GM12878 (cell line): ENCODE measurements around the gene STON2. TPM values are rescaled to one million over a fixed set of nuclear protein-coding genes. Genes with fewer than 3 reads are reported as not detected.

Experiments used
- ATAC-seq: fragments of 200-7000 bp; cut with Tn5 transposase; 3 replicates; pipeline ENCODE4 v1.9.1; 2020; ENCODE audit warnings: mild to moderate bottlenecking, moderate library complexity
- BruUV-seq: library from RNA; stranded (reverse); fragments of 400-500 nt; replicated peaks from 2 replicates; lab custom pipeline; 2021; lab: Mats Ljungman, UMichigan
- CTCF ChIA-PET: fragments of 300-600 bp; sonication (Branson Sonifier 250); formaldehyde crosslinking; extraction: SDS; loops from one replicate; lab custom pipeline; 2021; ENCODE audit warnings: inconsistent platforms; lab: Yijun Ruan, JAX
- POLR2A ChIA-PET: fragments of 350-600 bp; formaldehyde crosslinking; extraction: SDS; loops from one replicate; lab custom pipeline; 2021; ENCODE audit warnings: inconsistent platforms; lab: Charles Lee
- RAD21 ChIA-PET: fragments of 300-600 bp; sonication (Branson Sonifier 250); formaldehyde crosslinking; loops from one replicate; lab custom pipeline; 2023; ENCODE audit warnings: antibody characterized with exemption; ENCODE audit not compliant: unreplicated experiment; lab: Charles Lee
- SMC1A ChIA-PET: fragments of 300-600 bp; sonication (Branson Sonifier 250); formaldehyde crosslinking; loops from one replicate; lab custom pipeline; 2023; ENCODE audit not compliant: unreplicated experiment, uncharacterized antibody; lab: Charles Lee
- DNase-seq: peaks from one replicate; pipeline ENCODE4 v3.0.0-alpha.2; 2011; ENCODE audit warnings: low read depth, low spot score
- FAIRE-seq: peaks from 3 replicates; lab custom pipeline; 2011; peaks lifted over from hg19 to GRCh38; lab: Jason Lieb, UNC
- H2AFZ ChIP-seq: 2 replicates; pipeline ENCODE4 v1.6.0; 2011; ENCODE audit warnings: low read depth, low read length, control low read depth; ENCODE audit not compliant: control insufficient read depth
- H3K27ac ChIP-seq: 2 replicates; pipeline ENCODE4 v1.5.1; 2011; ENCODE audit warnings: control low read depth; ENCODE audit not compliant: control insufficient read depth, insufficient read depth
- H3K27me3 ChIP-seq, 2 experiments: replicated peaks in 1 of 2; 2 replicates each; pipeline versions ENCODE4 v1.6.0 to v1.6.1; 2011; ENCODE audit warnings: low read length in 1 of 2; ENCODE audit not compliant: control insufficient read depth in 2 of 2, insufficient read depth in 2 of 2
- H3K36me3 ChIP-seq, 2 experiments: 2 replicates each; pipeline ENCODE4 v1.5.1; 2011; ENCODE audit warnings: low read length in 1 of 2; ENCODE audit not compliant: control insufficient read depth in 2 of 2, insufficient read depth in 2 of 2
- H3K4me1 ChIP-seq: 2 replicates; pipeline ENCODE4 v1.6.1; 2011; ENCODE audit warnings: mild to moderate bottlenecking, low read length, moderate library complexity, mixed read lengths; ENCODE audit not compliant: control insufficient read depth, insufficient read depth
- H3K4me2 ChIP-seq: 2 replicates; pipeline ENCODE4 v1.6.0; 2011; ENCODE audit warnings: control low read depth; ENCODE audit not compliant: control insufficient read depth, insufficient read depth
- H3K4me3 ChIP-seq: fragments of 200-600 bp; sonication (generic); 2 replicates; pipeline ENCODE4 v1.5.1; 2016
- H3K79me2 ChIP-seq: 2 replicates; pipeline ENCODE4 v1.6.0; 2011; ENCODE audit warnings: low read length; ENCODE audit not compliant: control insufficient read depth, insufficient read depth
- H3K9ac ChIP-seq: 2 replicates; pipeline ENCODE4 v1.8.0; 2011; ENCODE audit warnings: low read length, control low read depth, mixed read lengths; ENCODE audit not compliant: control insufficient read depth, insufficient read depth
- H3K9me3 ChIP-seq: replicated peaks from 3 replicates; pipeline ENCODE4 v1.5.1; 2011; ENCODE audit warnings: mild to moderate bottlenecking, low read length; ENCODE audit not compliant: control insufficient read depth, insufficient read depth
- H4K20me1 ChIP-seq: 2 replicates; pipeline ENCODE4 v1.6.0; 2011; ENCODE audit not compliant: control insufficient read depth, insufficient read depth
- ATF3 ChIP-seq: IDR thresholded peaks from 2 replicates; pipeline ENCODE4 v1.6.1; 2011; ENCODE audit warnings: low read depth, mild to moderate bottlenecking, low read length, moderate library complexity, borderline replicate concordance; ENCODE audit errors: extremely low read depth
- BCL3 ChIP-seq: IDR thresholded peaks from 2 replicates; pipeline ENCODE4 v1.6.1; 2011; ENCODE audit warnings: borderline replicate concordance, low read depth, mild to moderate bottlenecking, moderate library complexity, low read length; ENCODE audit not compliant: insufficient read depth, poor library complexity, severe bottlenecking
- CBX5 ChIP-seq: sonication (generic); IDR thresholded peaks from 2 replicates; pipeline ENCODE4 v1.6.1; 2016; ENCODE audit warnings: low read depth, moderate library complexity, mild to moderate bottlenecking, inconsistent platforms
- IRF4 ChIP-seq: IDR thresholded peaks from 2 replicates; pipeline ENCODE4 v1.6.1; 2011; ENCODE audit warnings: low read depth, low read length
- RELA ChIP-seq: fragments of 450-650 bp; IDR thresholded peaks from 2 replicates; pipeline ENCODE4 v1.8.0; 2014; ENCODE audit warnings: borderline replicate concordance; ENCODE audit not compliant: partially characterized antibody
- SMARCA5 ChIP-seq: fragments of 450-650 bp; IDR thresholded peaks from 2 replicates; pipeline ENCODE4 v1.6.1; 2017; ENCODE audit warnings: mild to moderate bottlenecking
- SREBF2 ChIP-seq: IDR thresholded peaks from 2 replicates; pipeline ENCODE4 v1.6.1; 2012; ENCODE audit warnings: mild to moderate bottlenecking, low read length
- YBX1 ChIP-seq: fragments of 450-650 bp; IDR thresholded peaks from 2 replicates; pipeline ENCODE4 v1.6.1; 2016; ENCODE audit warnings: antibody characterized with exemption
- WGBS: methylation state at CpG from one replicate; pipeline ENCODE4 v1.1.6; 2016; ENCODE audit warnings: low lambda C conversion rate; ENCODE audit not compliant: insufficient replicate concordance, insufficient coverage; ENCODE audit errors: missing lambda C conversion rate; 5-methylcytosine and 5-hydroxymethylcytosine counted together
- in situ Hi-C: fragments of 300-500 bp; cut with MboI; formaldehyde crosslinking; loops from 9 replicates; pipeline ENCODE4 v1.14.3; 2018; ENCODE audit warnings: mixed read lengths
- intact Hi-C: fragments of 100-400 bp; cut with micrococcal nuclease; formaldehyde crosslinking; loops from one replicate; pipeline ENCODE4 v1.14.2; 2022; ENCODE audit not compliant: unreplicated experiment
- polyA plus RNA-seq, 11 experiments: library from polyadenylated mRNA; depleted of rRNA in 4 of 11; unstranded in 6 of 11; stranded (reverse) in 5 of 11; fragments of >200 nt; fragmentation: Nextera tagmentation in 4 of 11; fragmentation: Illumina TruSeq in 1 of 11; extraction: Ambion mirVana in 4 of 11; extraction: Trizol in 1 of 11; gene quantifications; 1 replicate in 1 of 11; 2 replicates in 10 of 11; pipeline versions ENCODE4 v1.2.1 to v1.2.3, GENCODE V29; 2011 to 2016; ENCODE audit warnings: inconsistent platforms in 2 of 11, missing spikeins in 2 of 11, low read depth in 1 of 11
- total RNA-seq, 4 experiments: library from RNA; depleted of rRNA in 3 of 4; stranded (reverse); fragments of >200 nt in 3 of 4; fragmentation: Illumina TruSeq in 1 of 4; extraction: Trizol in 1 of 4; gene quantifications; 2 replicates each; pipeline versions ENCODE4 v1.2.1 to v1.2.3, GENCODE V29; 2013 to 2021

Gene STON2
- total and polyA plus RNA-seq, 10 of the 15 experiments (the other 5 are each of a cell fraction or from before 2014, with no cell fraction given) = 0.03 to 0.13 (median 0.03) TPM; not detected in 7

GRCh38 chr14:81301813-81302212 is 98.3 kb downstream of the STON2 start:
- BruUV-seq = no TSS peak
- H3K36me3 ChIP-seq = no peaks in the 10 kb centered on the region
- H3K9me3 ChIP-seq = no peaks in the 10 kb centered on the region
- no peaks in the 10 kb centered on the region for H4K20me1 ChIP-seq
- H3K4me2 ChIP-seq = no peak overlapping the region
- in situ Hi-C loops = no loop called here
- SMC1A ChIA-PET = interaction anchor here (1.4 kb wide), 1 partner anchor 11 kb away, joined by 3 read pairs; no protein-coding TSS in a partner anchor
- no peak overlapping the region for H3K9ac ChIP-seq
- intact Hi-C loops = no loop called here
- RAD21 ChIA-PET = interaction anchor here (0.9 kb wide), 1 partner anchor 32 kb away, joined by 3 read pairs; no protein-coding TSS in a partner anchor
- peaks cover 7% of the 10 kb centered on the region for H3K4me1 ChIP-seq
- H3K27me3 ChIP-seq = no peaks in the 10 kb centered on the region
- DNase-seq (no peak), FAIRE-seq (no peak), ATAC-seq (no peak)
- H2AFZ ChIP-seq = no peak overlapping the region
- WGBS = 38% methylated on average over 1 of the region's 1 CpG
- POLR2A ChIA-PET = no interaction called here
- no peaks in the 10 kb centered on the region for H3K79me2 ChIP-seq
- no peak overlapping the region for H3K4me3 ChIP-seq
- H3K27ac ChIP-seq = no peak overlapping the region
- TF ChIP-seq CBX5 = no peak
- TF ChIP-seq SREBF2 = no peak
- no peak for TF ChIP-seq SMARCA5
- no peak for TF ChIP-seq RELA
- no peak for TF ChIP-seq BCL3
- no peak for TF ChIP-seq YBX1
- TF ChIP-seq ATF3 = no peak
- no peak for TF ChIP-seq IRF4
- CTCF ChIA-PET = interaction anchor here (1.0 kb wide), 2 partner anchors 32 to 154 kb away, joined by 3 to 4 read pairs; no protein-coding TSS in a partner anchor
